Stimulated activated CD8-positive, alpha-beta memory T cell treated with anti-CD3 and anti-CD28 coated beads, Interleukin-12 subunit alpha, Interleukin-12 subunit beta, amount 100 ng/mL, for 24 hours (primary cell): ENCODE results near the gene RIT2.
"Not testable (repeated sequence)": the region's sequence is repeated elsewhere in the genome, so short reads cannot be mapped to it uniquely, and the experiment has no call there.

Experiments
- DNase-seq: peaks from one replicate; pipeline ENCODE4 v3.0.0-alpha.2; 2020; ENCODE audit errors: extremely low read depth

RIT2 gene

DNA sequence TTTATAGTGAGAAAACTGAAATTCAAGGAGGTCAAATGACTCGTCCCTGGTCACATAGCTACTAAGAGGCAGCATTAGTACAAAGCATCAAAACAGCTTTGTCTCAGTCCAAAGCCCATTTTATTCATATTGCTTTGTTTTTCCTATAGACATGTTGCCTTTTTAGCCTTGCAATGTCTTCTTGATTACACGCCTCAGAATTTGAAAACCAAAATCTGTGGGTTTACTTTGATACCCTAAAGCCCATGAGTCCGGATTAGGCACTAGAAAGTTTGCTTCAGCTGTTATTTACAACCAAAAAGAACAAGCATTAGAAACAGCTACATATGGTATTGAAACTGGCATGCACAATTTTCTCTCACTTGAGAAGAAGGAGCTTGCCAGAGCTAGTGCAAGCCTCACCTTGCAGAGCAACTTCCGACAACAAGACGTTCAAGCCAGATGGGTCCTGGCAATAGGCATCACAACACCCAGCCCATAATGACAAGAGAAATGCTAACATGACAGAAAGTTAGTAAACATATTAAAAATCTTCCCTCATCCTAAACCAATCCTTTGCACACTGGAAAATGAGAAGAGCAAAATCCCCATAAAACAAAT lies 276.8 kb downstream of the RIT2 start:
- DNase-seq: no peak

DNA sequence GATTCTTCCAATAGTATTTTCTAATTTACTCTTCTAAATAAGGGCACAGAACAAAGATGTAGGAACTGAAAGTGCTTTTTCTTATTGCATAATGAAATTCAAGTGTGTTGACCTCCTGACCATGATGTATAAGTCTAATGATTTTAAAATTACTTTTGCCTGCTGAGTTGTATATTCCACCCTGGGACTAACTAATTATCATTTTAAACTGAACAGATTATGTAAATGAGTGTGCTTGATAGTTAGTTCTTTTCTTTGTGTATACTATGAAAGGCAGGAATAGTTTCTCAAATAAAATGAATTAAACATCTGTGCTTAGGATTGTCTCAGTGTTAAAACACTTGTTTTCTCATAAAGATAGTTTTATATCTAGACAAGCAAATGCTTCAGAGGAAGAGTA lies 284.5 kb downstream of the RIT2 start:
- no peak for DNase-seq

DNA sequence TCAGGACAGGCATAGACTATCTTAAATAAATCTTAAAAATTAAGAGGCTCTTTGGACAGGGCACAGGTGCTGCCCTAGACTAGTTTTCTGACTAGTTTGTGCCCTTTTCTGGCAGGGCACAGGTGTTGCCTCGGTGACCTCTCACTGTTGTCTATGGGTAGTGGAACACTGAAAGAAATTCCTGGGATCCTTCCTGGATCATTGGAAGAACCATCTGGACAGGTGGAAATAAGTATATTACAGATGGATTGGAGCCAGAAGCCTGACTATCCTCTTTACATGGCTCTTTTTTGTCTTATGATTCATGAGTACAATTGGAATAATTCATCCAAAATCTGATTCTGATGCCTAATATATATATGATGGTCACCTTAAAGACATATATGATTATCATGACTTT lies 286.6 kb downstream of the RIT2 start:
- no peak for DNase-seq

DNA sequence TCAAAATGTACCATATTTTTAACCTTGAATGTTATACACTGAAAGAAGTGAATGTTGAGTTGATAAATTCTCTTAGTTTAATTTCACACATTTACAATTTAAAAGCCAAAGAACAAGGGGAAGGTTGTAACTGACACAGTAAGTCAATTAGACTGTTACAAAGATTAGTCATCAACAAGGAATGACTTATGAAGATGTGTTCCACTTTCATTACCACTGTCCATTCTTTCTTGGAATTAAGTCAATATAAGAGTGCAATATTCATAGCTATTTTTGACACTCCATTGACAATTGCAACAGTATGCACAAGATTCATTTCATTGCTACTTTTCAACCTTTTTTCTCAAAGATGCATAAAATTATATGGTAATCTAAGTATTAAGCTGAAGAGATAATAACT lies 291.3 kb downstream of the RIT2 start:
- DNase-seq: no peak

DNA sequence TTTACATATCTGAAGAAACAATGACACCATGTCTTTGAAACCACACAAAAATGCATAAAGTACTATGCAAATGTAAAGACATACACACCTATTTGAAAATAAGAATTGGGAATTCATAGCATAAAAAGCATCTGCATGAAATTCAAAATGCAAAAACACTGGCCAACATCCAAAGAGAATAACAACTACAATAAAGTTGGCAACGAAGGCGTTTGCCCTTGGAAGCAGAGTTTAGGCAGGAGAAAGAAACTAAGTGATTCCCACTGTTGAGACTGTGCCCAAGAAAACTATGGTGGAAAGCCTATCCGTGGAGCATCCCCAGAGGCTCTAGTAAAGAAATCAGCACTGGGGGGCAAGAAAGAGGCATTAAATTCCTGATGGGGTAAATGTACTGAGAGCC lies 292.8 kb downstream of the RIT2 start:
- DNase-seq: no peak

DNA sequence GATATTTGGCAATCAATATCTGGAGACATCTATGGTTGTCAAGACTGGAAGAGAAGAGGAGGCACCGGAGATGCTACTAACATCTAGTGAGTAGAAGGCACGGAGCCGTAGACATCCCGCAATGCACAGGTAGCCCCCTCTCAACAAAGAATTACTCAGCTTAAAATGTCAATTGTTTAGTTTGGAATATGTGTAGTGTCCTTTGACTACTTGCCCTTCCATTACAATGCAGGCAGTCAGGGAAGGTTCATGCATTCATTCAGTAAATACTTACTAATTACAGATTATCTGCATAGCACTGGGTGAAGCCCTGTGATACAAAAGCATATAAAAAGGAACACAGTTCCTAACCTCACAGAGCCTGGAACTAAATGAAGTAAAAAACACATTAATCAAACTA lies 294.0 kb downstream of the RIT2 start:
- no peak for DNase-seq

DNA sequence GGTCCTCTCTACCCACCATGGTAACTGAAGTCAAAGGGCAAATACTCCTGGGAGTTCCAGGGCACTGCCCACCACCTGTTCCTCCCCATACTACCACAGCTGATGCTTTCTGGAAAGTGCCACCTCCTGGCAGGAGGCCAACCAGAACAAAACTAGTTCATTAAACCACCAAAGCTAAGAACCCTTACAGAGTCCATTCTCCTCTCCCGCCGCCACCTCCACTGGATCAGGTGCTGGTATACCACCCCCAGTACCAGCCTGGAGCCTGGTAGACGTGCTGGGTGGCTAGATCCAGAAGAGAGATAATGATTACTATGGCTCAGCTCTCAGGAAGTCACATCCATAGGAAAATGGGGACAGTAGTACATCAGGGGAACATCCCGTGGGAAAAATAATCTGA lies 300.9 kb downstream of the RIT2 start:
- no peak for DNase-seq

DNA sequence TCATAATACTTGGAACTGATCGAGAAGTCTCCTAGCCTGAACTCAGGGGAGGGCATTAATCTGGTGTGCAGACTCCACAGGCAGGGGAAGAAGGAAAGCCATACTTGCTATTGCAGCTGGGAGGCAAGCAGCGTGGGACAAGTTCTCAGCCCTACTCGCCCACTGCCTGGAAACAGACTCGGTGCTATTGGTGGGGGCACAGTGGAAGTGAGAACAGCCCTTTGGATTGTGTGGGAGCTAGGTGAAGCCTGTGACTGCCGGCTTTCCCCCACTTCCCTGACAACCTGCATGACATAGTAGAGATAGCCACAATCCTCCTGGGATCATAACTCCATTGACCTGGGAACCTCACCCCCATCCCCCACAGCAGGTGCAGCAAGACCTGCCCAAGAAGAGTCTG lies 301.3 kb downstream of the RIT2 start:
- DNase-seq: no peak

DNA sequence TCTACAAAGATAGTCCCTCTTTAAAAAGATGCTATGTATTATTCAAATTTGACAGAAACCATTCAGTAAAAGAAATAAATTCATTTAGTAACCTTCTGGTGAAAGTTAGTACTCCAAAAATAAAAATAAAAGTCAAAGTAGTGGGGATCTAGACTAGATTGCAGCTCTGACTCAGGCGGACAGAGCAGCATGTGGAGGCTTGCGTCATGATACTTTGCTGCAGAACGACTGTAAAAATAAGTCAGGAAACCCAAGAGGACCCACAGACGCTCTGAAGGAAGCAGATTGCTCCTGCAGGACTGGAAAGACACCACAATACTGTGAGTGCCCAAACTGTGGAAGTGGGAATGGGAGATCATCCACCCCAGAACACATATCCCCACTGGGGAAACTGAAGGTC lies 301.9 kb downstream of the RIT2 start:
- DNase-seq: no peak

DNA sequence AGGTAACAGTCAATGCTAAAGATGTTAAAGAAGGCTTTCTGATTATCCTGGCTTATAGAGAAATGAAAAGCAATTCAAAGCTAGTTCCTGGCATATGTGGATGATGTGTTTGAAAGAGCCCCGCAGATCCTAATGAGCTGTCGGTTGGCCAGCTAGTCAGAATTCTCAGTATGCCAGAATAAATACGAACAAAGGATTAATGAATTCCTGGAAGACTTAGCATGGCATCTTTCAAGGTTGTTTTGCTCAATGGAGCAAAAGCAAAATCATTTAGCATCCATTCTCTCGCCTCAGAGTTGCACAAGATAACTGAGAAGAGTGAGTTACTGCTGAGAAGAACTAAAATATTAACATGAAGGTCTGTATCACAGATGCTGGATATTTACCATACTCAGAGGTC lies 307.6 kb downstream of the RIT2 start:
- DNase-seq: no peak

DNA sequence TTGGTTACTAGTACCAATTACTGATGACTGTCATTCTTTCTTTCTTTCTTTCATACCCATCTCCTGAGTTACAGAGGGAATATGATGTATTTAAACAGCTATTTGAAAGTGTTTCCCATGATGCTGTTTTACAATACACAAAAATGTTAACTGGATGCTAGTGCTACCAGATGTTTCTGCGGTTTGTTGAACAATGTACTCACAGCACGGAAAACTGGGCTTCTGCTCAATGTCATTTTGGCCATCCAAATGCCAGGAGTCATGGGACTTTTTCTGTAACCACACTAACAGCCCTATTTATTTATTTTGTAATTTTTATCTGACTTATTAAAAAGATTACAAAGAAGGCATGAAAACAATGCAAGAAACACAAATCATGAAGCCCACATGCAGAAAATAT lies 313.8 kb downstream of the RIT2 start:
- DNase-seq: no peak

DNA sequence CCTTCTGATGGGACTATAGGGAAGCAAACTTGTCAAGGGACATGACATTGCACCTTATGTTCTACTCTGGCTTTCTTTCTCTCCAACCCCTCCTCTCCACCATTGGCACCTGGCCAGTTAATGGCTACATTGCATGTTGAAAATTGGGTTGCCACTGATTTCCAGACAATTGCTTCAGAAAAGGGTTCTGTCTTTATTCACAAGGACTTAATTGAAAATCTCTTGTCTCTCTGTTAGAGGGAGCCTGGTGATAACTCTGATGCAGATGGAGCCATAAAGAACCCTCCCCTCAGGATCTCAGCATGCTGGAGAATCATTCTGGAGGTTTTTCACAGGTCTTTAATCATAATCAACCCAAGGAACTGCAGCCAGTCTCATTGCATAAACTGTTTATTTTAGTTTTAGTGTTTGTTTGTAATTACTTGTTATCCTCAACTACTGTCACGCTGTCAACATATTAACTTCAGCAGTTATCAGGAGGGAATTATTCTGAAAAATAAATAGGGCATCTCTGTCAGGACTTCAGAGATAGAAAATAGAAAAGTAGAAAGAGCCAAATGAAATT lies 316.8 kb downstream of the RIT2 start:
- no peak for DNase-seq

DNA sequence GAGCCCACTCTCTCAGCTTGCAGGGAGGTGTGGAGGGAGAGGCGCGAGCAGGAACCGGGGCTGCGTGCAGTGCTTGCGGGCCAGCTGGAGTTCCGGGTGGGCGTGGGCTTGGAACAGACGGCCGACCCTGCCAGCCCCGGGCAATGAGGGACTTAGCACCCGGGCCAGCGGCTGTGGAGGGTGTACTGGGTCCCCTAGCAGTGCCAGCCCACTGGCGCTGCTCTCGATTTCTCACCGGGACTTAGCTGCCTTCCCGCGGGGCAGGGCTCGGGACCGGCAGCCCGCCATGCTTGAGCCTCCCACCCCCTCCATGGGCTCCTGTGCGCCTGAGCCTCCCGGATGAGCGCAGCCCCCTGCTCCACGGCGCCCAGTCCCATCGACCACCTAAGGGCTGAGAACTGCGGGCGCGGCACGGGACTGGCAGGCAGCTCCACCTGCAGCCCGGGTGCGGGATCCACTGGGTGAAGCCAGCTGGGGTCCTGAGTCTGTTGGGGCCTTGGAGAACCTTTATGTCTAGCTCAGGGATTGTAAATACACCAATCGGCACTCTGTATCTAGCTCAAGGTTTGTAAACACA lies 320.2 kb downstream of the RIT2 start:
- not testable (repeated sequence) for DNase-seq

DNA sequence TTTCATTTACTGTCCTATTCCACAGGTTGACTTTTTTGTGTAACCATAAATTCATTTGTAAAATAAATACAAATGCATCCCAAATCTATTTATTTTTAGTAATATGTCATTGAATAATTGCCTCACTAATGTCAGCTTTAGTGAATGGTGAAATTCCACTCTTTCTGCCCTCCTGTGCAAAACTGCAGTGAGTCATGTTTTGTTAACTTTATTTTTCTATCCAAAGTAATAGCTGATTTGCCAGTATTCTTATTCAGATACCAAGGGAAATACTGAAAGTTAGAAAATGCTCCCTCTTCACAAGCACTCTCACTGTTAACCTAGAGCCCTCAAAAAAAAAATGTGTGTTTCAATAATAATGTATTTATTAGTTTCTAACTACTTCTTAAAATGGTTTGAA lies 322.8 kb downstream of the RIT2 start:
- DNase-seq: no peak

DNA sequence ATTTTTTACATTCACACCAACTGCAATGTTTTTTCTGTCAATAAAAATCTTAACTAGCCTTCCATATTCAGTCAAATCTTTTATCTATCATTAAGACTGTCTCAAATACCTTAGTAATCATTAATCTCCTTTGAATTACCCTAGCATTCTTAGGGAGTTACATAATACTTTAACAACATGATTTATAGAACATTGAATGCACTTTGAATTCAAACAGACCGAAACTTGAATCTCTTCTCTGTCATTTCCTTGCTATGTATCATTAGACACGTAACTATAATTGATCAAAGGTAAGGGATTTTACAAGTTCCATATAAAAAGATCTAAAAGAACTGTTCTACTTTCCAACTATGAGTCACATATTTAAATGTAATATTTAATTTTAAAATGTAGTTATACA lies 330.9 kb downstream of the RIT2 start:
- no peak for DNase-seq

DNA sequence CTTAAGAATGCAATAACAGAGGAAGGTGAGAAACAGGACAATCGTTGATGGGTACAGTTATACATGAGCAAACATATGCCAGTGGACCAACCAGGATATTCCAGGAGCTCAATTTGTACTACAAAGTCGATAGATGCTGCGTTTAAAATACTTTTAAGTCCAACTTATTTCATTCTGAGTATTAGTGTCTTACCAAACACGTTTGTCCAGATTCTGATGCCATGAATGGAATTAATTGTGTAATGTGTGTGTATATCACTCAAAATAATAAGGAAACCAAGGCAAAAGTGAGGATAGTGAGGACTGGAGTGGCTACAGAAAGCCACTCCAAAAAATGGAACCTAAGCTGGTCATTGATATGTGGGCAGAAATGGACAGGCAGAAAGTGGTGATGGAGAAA lies 332.6 kb downstream of the RIT2 start:
- no peak for DNase-seq

DNA sequence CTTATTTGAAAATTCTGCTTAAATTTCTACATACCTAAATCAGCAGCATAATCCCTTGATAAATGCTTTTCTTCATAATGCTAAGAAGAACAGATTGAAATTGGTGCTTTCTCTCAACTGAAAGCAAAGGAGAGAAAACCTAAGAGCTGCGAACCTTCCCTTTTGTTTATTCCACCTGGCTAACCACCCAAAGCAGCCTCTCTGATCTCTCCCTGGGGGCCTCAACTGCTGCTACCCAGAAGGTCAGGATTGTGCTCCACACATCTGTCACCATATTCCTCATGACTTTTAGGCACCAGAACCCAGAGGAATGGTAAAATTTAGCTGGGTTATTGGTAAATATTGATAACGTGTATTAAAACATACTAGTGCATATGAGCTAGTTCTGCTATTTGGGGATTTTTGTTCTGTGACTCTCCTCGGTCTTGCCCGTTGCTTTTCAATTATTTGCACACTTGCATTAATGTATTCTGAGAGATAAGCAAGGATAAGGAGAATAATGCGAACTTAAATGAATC lies 334.1 kb downstream of the RIT2 start:
- no peak for DNase-seq

DNA sequence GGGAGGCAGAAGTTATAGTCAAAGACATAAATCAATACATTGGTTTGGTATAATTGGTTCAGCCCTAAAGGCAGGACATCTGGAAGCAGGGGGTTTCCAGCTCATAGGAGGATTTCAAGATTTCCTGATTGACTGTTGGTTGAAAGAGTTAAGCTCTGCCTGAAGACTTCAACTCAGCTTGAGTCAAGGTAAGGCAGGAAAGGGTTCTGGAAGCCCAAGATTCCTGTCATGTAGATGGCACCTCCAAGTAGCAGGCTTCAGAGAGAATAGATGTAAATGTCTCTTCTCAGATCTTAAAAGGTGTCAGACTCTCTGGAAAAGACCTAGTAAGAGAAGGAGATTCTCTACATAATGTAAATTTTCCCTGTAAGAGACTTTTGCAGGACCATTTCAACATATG lies 335.3 kb downstream of the RIT2 start:
- DNase-seq: no peak

DNA sequence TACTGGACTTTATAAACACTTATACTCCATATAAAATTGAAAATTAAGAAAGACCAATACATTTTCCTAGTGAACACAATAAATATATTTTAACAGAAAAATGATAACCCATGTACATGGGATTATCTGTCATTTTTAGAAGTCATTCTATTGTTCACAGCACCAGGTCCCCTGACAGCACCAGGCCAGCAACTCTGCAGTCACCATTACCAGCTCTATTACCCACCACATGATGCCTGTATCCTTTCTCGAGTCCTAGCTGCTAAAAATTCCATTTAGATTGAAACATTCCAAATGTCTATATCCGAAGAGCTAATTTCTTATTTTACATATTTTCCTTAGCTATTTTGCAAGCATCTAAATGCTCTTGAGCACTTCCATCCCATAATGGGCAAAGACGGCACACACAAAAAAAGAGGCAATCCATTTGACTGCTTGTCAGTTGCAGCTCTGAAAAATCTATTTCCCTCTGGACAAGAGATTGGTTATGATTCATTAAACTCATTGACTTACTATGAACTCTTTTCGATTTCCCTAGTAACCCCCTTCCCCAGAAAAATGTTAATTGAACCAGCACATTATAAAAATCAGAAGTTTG lies 336.9 kb downstream of the RIT2 start:
- no peak for DNase-seq

DNA sequence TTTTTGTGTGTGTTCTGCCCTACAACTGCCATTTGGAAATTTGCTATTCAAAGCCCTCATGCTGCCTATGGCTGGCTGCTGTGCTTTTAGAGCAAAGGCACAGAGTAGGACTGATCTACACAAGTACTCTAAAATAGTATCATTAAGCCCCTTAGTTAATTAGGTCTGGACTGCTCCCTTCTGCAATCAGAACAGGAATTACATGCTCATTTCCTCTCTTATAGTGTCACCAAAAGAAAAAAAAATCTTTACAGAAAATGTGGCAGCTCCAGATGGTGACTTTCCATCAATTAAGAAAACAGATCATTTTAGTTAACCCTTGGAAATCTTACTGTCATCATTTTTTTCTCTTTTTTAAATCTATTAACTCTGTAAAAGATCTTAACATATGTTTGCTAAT lies 337.5 kb downstream of the RIT2 start:
- DNase-seq: no peak

DNA sequence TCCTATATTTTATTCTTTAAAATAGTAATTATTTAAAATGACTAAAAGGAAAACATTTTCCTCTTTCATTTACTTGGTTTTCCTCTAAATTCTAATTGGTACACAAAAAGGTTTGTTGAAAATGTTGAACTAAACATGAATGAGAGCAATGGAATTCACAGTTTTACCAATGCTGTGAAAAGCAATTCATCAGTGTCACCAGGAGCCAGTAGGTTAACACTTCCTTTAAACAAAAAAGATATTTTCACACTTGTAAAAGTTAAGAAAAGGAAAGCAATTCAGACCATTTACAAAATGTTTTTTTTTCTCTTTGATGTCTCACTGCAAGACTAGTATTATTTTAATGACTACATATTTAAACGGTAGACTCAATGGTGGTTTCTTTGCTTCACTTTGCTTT lies 341.6 kb downstream of the RIT2 start:
- no peak for DNase-seq

DNA sequence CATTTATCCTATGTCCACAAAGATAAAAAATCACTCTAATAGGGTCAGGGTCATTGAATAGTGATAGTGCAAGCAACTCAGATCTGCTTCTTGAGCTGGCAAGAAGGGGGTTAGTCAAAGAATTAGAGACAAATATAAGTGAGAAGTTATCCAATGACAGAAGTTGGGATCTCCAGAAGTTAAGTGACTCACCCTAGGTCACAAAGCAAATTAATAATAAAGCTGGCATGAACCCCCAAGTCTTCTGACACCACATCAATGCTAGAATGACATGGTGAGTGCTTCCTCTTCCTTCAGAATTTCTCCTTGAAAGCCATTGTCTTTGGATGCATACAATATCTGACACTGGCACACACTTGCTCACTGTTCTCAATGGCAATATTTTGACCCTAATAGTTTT lies 343.5 kb downstream of the RIT2 start:
- no peak for DNase-seq

DNA sequence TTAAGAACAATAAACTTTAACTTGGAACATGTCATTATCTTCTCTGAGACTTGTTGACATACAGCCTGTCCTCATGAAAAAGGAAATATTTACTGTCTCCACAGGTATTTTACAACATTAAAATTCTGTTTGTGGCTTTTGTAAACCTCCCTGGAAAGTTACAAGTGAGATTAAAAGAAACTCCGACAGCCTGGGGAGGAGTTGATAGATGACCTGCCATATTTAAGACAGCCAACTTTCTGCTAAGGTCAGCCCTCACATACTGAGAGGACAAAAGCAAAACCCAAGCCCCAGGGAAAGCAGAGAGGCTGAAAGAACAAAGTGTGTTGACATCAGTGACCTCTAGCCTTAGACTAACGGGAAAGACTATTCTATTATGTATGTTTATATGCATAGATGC lies 350.2 kb downstream of the RIT2 start:
- no peak for DNase-seq
